ENCODE data around the gene CMTM1.

- TF ChIP-seq POLR2AphosphoS5 (IDR thresholded peaks at IDR 0.05) = no peak
- TF ChIP-seq CTCF (IDR thresholded peaks at IDR 0.05) = no peak
Observed at GRCh38 chr16:66612422-66612821, 46.2 kb downstream of the CMTM1 start.

Measured in gastroesophageal sphincter (tissue), 3 donors.